ENCODE data around the gene MEX3B.

MEX3B gene

GRCh38 chr15:82060817-82061216, 15.0 kb upstream of the MEX3B start:
- no peak for DNase-seq (ENCODE audit: extremely low read depth, low read depth)
- no peak for TF ChIP-seq CTCF (IDR thresholded peaks at IDR 0.05; ENCODE audit: low read depth, low read length)

DNA sequence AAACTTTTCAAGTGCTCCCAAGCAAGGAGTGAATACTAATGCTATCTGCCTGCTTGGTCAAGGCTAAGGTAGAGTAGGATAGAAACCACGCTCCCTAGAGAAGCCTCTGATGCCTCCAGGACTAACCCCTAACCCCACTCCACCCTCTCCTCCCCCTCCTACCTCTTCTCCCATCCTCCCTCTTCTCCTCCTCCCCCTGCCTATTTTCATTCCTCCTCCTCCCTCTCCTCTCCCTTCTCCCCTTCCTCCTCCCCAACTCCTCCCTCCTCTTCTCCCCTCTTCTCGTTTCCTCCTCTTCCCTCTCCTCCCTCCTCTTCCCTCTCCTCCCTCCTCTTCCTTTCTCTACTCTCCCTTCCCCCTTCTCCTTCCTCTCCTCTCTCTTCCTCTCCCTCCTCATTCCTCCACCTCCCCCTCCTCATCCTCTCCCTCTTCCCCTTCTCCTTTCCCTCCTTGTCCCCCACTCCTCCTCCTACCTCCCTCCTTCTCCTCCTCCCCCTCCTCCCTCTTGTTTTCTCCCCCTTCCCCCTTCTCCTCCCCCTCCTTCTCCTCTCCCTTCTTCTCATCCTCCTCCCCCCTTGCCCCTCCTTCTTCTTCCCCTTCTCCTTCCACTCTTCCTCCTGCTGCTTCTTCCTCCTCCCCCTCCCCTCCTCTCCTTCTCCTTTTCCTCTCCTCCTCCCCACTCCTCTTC, 12.8 kb upstream of the MEX3B start:
- no peak for TF ChIP-seq CTCF (IDR thresholded peaks at IDR 0.05; ENCODE audit: low read depth, low read length)

GRCh38 chr15:82058026-82058425, 12.2 kb upstream of the MEX3B start:
- TF ChIP-seq CTCF (IDR thresholded peaks at IDR 0.05; ENCODE audit: low read depth, low read length), result no peak
- DNase-seq (ENCODE audit: extremely low read depth, low read depth), result no peak

More for the DNA sequence above, 12.8 kb upstream of the MEX3B start:
- no peak for DNase-seq (ENCODE audit: extremely low read depth, low read depth)

- DNase-seq (ENCODE audit: extremely low read depth, low read depth), result no peak
- no peak for TF ChIP-seq CTCF (IDR thresholded peaks at IDR 0.05; ENCODE audit: low read depth, low read length)
These were observed 11.4 kb upstream of the MEX3B start for GRCh38 chr15:82056958-82057823.

GRCh38 chr15:82052751-82053150, 6.9 kb upstream of the MEX3B start:
- DNase-seq (ENCODE audit: extremely low read depth, low read depth), result no peak
- no peak for TF ChIP-seq CTCF (IDR thresholded peaks at IDR 0.05; ENCODE audit: low read depth, low read length)

GRCh38 chr15:82051664-82052063, 5.8 kb upstream of the MEX3B start:
- no peak for DNase-seq (ENCODE audit: extremely low read depth, low read depth)
- TF ChIP-seq CTCF (IDR thresholded peaks at IDR 0.05; ENCODE audit: low read depth, low read length), result no peak

DNA sequence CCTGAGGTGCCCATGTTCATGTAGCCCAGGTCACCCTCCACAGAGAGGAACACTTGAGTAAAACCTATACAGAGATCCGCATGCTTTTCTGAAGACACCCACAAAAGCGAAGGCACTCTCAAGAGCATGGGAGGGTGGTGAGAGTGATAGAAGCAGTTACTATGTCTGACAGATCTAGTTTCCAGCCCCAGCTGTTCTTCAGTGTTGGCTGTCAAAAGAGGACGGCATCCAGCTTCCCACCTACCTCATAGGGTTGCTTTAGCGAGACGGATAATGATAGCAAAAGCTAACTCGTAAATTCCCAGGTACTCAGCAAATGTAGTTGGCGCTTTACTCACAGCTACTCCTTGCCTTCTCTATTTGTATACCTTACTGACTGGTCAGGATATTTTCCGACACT, 3.0 kb upstream of the MEX3B start:
- TF ChIP-seq CTCF (IDR thresholded peaks at IDR 0.05; ENCODE audit: low read depth, low read length), result no peak
- no peak for DNase-seq (ENCODE audit: extremely low read depth, low read depth)
